Tibial nerve (tissue), 4 donors: ENCODE data around the gene XPOT. TPM values are rescaled to one million over a fixed set of nuclear protein-coding genes. Genes with fewer than 3 reads are reported as not detected.
"Not testable (repeated sequence)": the region's sequence is repeated elsewhere in the genome, so short reads cannot be mapped to it uniquely, and the experiment has no call there.

Source experiments
- DNase-seq, 2 donors: peaks; one replicate each; pipeline ENCODE4 v3.0.0-alpha.2; 2019; ENCODE audit warnings: low spot score in 2 of 2
- H3K27ac ChIP-seq, 4 donors: fragments of 200-600 bp; sonication (generic) in 3 of 4; one replicate each; pipeline ENCODE4 v1.5.1; 2017 to 2019; ENCODE audit warnings: mild to moderate bottlenecking in 1 of 4
- H3K27me3 ChIP-seq, 2 donors: fragments of 200-600 bp; sonication (generic) in 1 of 2; one replicate each; pipeline versions ENCODE4 v1.5.1 to v1.6.0; 2017 to 2019
- H3K36me3 ChIP-seq, 3 donors: fragments of 200-600 bp; sonication (generic); one replicate each; pipeline ENCODE4 v1.5.1; 2018 to 2019
- H3K4me1 ChIP-seq, 4 donors: fragments of 200-600 bp; sonication (generic) in 3 of 4; one replicate each; pipeline ENCODE4 v1.5.1; 2017 to 2019
- H3K4me3 ChIP-seq, 4 donors: fragments of 200-600 bp; sonication (generic) in 3 of 4; one replicate each; pipeline ENCODE4 v1.5.1; 2017 to 2019; ENCODE audit warnings: mild to moderate bottlenecking in 1 of 4, moderate library complexity in 1 of 4
- H3K9me3 ChIP-seq, 4 donors: fragments of 200-600 bp; sonication (generic) in 3 of 4; one replicate each; pipeline ENCODE4 v1.5.1; 2017 to 2019
- CTCF ChIP-seq, 5 experiments: fragments of 200-600 bp in 3 of 5; fragments of 450-650 bp in 2 of 5; sonication (generic) in 3 of 5; IDR thresholded peaks; one replicate each; pipeline ENCODE4 v1.5.1; 2016 to 2019; ENCODE audit warnings: antibody characterized with exemption in 5 of 5, mild to moderate bottlenecking in 3 of 5, moderate library complexity in 2 of 5
- EP300 ChIP-seq, 2 donors: sonication (generic); formaldehyde crosslinking; IDR thresholded peaks; one replicate each; pipeline ENCODE4 v1.6.1; 2017; ENCODE audit warnings: antibody characterized with exemption in 2 of 2, mild to moderate bottlenecking in 1 of 2
- POLR2A ChIP-seq, 2 donors: fragments of 450-650 bp; IDR thresholded peaks; one replicate each; pipeline ENCODE4 v1.6.1; 2017; ENCODE audit warnings: antibody characterized with exemption in 2 of 2, mild to moderate bottlenecking in 2 of 2, moderate library complexity in 2 of 2
- WGBS, 2 donors: methylation state at CpG; one replicate each; pipeline ENCODE4 v1.1.5; 2018; 5-methylcytosine and 5-hydroxymethylcytosine counted together
- total RNA-seq, 4 donors: library from RNA; depleted of rRNA; stranded (reverse); fragments of >200 nt; gene quantifications; one replicate each; pipeline ENCODE4 v1.1.0, GENCODE V29; 2016

Gene XPOT, protein sequence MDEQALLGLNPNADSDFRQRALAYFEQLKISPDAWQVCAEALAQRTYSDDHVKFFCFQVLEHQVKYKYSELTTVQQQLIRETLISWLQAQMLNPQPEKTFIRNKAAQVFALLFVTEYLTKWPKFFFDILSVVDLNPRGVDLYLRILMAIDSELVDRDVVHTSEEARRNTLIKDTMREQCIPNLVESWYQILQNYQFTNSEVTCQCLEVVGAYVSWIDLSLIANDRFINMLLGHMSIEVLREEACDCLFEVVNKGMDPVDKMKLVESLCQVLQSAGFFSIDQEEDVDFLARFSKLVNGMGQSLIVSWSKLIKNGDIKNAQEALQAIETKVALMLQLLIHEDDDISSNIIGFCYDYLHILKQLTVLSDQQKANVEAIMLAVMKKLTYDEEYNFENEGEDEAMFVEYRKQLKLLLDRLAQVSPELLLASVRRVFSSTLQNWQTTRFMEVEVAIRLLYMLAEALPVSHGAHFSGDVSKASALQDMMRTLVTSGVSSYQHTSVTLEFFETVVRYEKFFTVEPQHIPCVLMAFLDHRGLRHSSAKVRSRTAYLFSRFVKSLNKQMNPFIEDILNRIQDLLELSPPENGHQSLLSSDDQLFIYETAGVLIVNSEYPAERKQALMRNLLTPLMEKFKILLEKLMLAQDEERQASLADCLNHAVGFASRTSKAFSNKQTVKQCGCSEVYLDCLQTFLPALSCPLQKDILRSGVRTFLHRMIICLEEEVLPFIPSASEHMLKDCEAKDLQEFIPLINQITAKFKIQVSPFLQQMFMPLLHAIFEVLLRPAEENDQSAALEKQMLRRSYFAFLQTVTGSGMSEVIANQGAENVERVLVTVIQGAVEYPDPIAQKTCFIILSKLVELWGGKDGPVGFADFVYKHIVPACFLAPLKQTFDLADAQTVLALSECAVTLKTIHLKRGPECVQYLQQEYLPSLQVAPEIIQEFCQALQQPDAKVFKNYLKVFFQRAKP
- total RNA-seq, result 10 to 100 TPM; 42.6 to 53.3 (median 45.3) TPM

DNA sequence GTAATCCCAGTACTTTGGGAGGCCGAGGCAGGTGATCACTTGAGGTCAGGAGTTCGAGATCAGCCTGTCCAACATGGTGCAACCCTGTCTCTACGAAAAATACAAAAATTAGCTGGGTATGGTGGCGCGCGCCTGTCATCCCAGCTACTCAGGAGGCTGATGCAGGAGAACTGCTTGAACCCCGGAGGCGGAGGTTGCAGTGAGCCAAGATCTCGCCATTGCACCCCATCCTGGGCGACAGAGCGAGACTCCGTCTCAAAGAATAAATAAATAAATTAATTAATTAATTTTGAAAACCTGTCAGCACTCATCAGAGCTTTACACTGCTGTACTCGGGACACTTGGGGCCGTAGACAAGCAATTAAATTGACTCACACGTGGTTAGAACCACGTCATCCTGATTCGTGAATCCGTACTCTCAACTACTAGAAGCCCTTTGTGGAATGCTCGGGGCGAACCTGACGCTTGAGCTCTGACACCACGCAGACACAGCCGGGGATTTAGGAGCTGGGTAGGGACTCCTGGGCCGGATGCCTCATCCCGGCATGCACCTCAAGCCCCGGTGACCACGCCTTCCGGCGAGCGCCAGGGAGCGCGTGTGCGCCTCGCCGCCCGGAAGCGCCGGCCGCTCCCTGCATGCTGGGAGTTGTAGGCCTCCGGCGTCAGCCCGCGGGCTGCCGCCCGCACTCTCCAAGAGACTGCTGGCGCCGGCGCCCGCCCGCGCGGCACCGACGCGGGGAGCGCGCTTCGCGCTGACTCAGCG, at the start of gene XPOT:
XPOT (plus strand) TSS at position 686 of the 763 bp plus-strand sequence. CDS start 5,644 bp downstream, outside the sequence.
- Histone ChIP-seq H3K27ac (peak within 1 kb of the TSS; percentile 86 to 98 (median 97)), H3K4me1 (peaks cover 0 to 35% (median 8%) of the 10 kb centered on the region in 4 donors), H3K4me3 (peak within 1 kb of the TSS; percentile 92 to 100 (median 97)), H3K36me3 (no peaks in the 10 kb centered on the region), H3K27me3 (no peaks in the 10 kb centered on the region), H3K9me3 (no peaks in the 10 kb centered on the region)
- TF ChIP-seq EP300 (IDR thresholded peaks at IDR 0.05) (peak; percentile 59 to 83), CTCF (IDR thresholded peaks at IDR 0.05) (peak in 3 of 5 experiments; percentile 9 to 48 (median 9)), POLR2A (IDR thresholded peaks at IDR 0.05) (peak in 1 of 2 donors; percentile 32)
- 17 to 35% methylated on average over 22 to 47 of the region's 60 CpGs for WGBS, 2 donors
- peak; percentile 76 to 85 for DNase-seq

DNA sequence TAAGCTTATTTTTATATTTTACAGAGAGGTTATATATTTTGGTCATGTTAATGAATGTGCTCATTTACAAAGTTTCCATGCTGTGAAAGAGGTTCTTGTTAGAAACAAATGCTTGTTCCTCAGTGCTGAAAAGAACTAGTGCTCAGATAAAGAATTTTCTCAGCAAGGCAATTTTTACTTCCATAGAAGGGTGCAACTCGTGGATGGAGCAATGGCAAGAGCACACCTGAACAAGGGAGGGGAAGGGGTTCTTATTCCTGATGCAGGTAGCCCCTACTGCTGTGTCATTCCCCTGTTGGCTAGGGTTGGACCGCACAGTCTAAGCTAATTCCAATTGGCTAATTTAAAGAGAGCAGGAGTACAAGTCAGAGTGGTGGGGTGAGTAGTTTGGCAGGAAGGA, 48.0 kb upstream of the XPOT start:
- not testable (repeated sequence) for H3K4me3 ChIP-seq, H3K27ac ChIP-seq, H3K4me1 ChIP-seq, H3K27me3 ChIP-seq, DNase-seq, H3K36me3 ChIP-seq
- WGBS, 2 donors, result 82 to 83% methylated on average over 2 of the region's 2 CpGs
- peaks cover 0 to 12% (median 0%) of the 10 kb centered on the region in 4 donors for H3K9me3 ChIP-seq

GRCh38 chr12:64361173-64361572, 43.0 kb upstream of the XPOT start:
- DNase-seq, H3K27me3 ChIP-seq, H3K27ac ChIP-seq, H3K9me3 ChIP-seq, H3K4me3 ChIP-seq, H3K4me1 ChIP-seq, H3K36me3 ChIP-seq: not testable (repeated sequence)
- WGBS, 2 donors, result 87 to 91% methylated on average over 3 of the region's 3 CpGs

DNA sequence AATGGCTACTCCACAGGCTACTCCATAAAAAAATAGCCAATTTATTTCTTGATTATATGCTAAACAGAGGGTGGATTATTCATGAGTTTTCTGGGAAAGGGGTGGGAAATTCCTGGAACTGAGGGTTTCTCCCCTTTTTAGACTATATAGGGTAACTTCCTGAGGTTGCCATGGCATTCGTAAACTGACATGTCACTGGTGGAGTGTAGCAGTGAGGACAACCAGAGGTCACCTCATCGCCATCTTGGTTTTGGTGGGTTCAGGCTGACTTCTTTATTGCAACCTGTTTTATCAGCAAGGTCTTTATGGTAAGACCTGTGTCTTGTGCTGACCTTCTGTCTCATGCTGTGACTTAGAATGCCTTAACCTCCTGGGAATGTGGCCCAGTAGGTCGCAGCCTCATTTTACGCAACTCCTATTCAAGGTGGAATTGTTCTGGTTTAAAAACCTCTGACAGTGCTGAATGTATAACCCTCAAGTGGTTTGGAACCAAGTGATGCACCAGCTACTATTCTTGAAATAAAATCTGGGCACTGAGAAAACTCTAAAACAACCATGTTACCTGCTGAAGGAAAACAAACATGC, 41.4 kb upstream of the XPOT start:
- no peaks in the 10 kb centered on the region for H3K27me3 ChIP-seq
- no peaks in the 10 kb centered on the region for H3K9me3 ChIP-seq
- WGBS, 2 donors, result 89 to 93% methylated on average over 4 of the region's 4 CpGs
- no peak overlapping the region for H3K4me3 ChIP-seq
- no peaks in the 10 kb centered on the region for H3K36me3 ChIP-seq
- H3K27ac ChIP-seq, result no peak overlapping the region
- no peaks in the 10 kb centered on the region for H3K4me1 ChIP-seq
- no peak for DNase-seq
- no peak for TF ChIP-seq POLR2A (IDR thresholded peaks at IDR 0.05)
- no peak for TF ChIP-seq EP300 (IDR thresholded peaks at IDR 0.05)
- TF ChIP-seq CTCF (IDR thresholded peaks at IDR 0.05), result no peak

DNA sequence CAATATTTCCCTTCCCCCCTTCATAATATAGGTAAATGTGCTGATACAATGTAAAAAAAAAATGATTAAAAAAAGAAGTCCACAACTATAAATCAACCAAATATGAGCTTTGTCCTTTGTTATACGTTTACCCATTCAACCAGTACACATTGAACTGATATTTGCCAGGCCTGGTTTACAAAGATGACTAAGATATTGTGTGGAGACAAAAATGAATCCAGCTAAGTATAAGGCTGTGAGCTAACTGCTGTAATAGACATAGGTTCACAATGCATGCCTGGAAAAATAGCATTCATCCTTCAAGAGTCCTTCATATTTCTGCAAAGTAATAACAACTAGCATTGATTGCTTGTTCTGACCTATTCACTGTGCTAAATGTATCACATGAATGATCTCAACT, 20.5 kb upstream of the XPOT start:
- no peaks in the 10 kb centered on the region for H3K4me1 ChIP-seq
- no peaks in the 10 kb centered on the region for H3K36me3 ChIP-seq
- no peak overlapping the region for H3K4me3 ChIP-seq
- H3K9me3 ChIP-seq, result peaks cover 0 to 13% (median 0%) of the 10 kb centered on the region in 4 donors
- WGBS, 2 donors, result 58 to 66% methylated on average over 1 of the region's 1 CpG
- TF ChIP-seq POLR2A (IDR thresholded peaks at IDR 0.05) (no peak), EP300 (IDR thresholded peaks at IDR 0.05) (no peak), CTCF (IDR thresholded peaks at IDR 0.05) (no peak)
- H3K27ac ChIP-seq, result no peak overlapping the region
- no peak for DNase-seq
- H3K27me3 ChIP-seq, result no peaks in the 10 kb centered on the region
